Kidney epithelial cell (primary cell): ENCODE data around the gene SPEF2. TPM values are rescaled to one million over a fixed set of nuclear protein-coding genes. Genes with fewer than 3 reads are reported as not detected.

Experiments used
- DNase-seq: peaks from one replicate; pipeline ENCODE4 v3.0.0-alpha.2; 2010; ENCODE audit warnings: low read depth
- H3K27me3 ChIP-seq: 2 replicates; pipeline ENCODE4 v1.6.0; 2011; ENCODE audit warnings: low read length; ENCODE audit not compliant: control insufficient read depth, insufficient read depth
- H3K36me3 ChIP-seq: 2 replicates; pipeline ENCODE4 v1.5.1; 2011; ENCODE audit warnings: low read length; ENCODE audit not compliant: control insufficient read depth, insufficient read depth
- H3K4me3 ChIP-seq: 2 replicates; pipeline ENCODE4 v1.5.1; 2011; ENCODE audit warnings: low read depth, mild to moderate bottlenecking, control low read depth, low read length
- CTCF ChIP-seq: IDR thresholded peaks from 2 replicates; pipeline ENCODE4 v1.5.1; 2011; ENCODE audit warnings: mild to moderate bottlenecking, moderate library complexity, low read length, control low read depth, inconsistent platforms; ENCODE audit not compliant: insufficient read depth, poor library complexity, severe bottlenecking
- total RNA-seq: library from RNA; depleted of rRNA; stranded (reverse); fragments of >200 nt; gene quantifications from 2 replicates; pipeline ENCODE4 v1.2.3, GENCODE V29; 2015

SPEF2 gene
- total RNA-seq, 1 donor from 2014 or later, result 3.2 TPM

GRCh38 chr5:35741971-35742370, 124.3 kb downstream of the SPEF2 start:
- DNase-seq, result no peak
- H3K36me3 ChIP-seq, result no peaks in the 10 kb centered on the region
- H3K27me3 ChIP-seq, result no peaks in the 10 kb centered on the region
- TF ChIP-seq CTCF, result no peak
- no peak overlapping the region for H3K4me3 ChIP-seq

DNA sequence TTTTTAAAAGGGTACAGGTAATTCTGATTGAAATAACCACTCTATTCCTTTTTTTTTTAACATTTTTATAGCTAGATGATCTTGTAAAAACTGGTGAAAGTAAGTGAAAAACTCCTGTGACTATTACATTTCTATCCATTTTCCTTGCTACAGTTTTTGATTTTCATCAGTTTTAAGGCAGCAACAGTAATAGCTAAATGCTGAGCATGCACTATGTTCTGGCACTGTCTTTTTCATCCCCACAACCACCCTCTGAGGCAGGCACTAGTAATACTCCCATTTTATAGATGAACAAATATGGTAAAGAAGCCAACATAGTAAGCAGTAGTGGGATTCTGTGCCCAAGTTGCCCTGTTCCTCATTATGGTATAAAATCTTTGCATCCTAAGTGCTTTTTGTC, 126.0 kb downstream of the SPEF2 start:
- TF ChIP-seq CTCF, result no peak
- no peak for DNase-seq
- Histone ChIP-seq H3K36me3 (no peaks in the 10 kb centered on the region), H3K27me3 (no peaks in the 10 kb centered on the region), H3K4me3 (no peak overlapping the region)

GRCh38 chr5:35745193-35745592, 127.5 kb downstream of the SPEF2 start:
- Histone ChIP-seq H3K36me3 (no peaks in the 10 kb centered on the region), H3K27me3 (no peaks in the 10 kb centered on the region), H3K4me3 (no peak overlapping the region)
- TF ChIP-seq CTCF, result no peak
- no peak for DNase-seq

DNA sequence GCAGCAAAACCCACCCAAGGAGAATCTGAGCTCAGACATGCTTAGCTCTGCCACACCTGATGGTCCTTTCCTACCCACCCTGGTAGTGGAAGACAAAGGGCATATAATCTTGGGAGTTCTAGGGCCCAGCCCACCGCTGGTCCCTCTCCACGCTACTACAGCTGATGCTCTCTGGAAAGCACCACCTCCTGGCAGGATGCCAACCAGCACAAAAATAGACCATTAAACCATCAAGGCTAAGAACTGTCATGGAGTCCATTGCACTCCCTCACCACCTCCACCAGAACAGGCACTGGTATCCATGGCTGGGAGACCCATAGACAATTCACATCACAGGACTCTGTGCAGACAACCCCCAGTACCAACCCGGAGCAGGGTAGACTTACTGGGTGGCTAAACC, 128.0 kb downstream of the SPEF2 start:
- no peak for TF ChIP-seq CTCF
- Histone ChIP-seq H3K4me3 (no peak overlapping the region), H3K36me3 (no peaks in the 10 kb centered on the region), H3K27me3 (no peaks in the 10 kb centered on the region)
- DNase-seq, result no peak

- DNase-seq, result no peak
- no peak for TF ChIP-seq CTCF
- no peak overlapping the region for H3K4me3 ChIP-seq
- no peaks in the 10 kb centered on the region for H3K36me3 ChIP-seq
- no peaks in the 10 kb centered on the region for H3K27me3 ChIP-seq
Observed at GRCh38 chr5:35752012-35752411, 134.3 kb downstream of the SPEF2 start.

DNA sequence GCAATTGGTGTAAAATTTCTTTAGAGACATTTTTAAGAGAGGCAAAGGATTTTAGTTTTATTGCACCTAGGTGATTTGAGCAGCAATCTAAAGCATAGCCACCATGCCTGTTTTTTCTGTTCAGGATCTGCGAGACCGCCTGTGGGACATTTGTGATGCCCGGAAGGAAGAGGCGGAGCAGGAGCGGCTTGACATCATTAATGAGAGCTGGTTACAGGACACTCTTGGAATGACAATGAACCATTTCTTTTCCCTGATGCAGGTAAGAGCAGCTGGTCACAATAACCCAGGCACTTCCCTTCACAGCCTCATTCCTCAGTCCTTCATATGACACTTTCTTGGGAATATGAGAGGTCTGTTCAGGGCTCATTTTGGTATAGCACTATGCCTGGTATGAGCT, 135.8 kb downstream of the SPEF2 start:
- TF ChIP-seq CTCF, result no peak
- Histone ChIP-seq H3K27me3 (no peaks in the 10 kb centered on the region), H3K36me3 (no peaks in the 10 kb centered on the region), H3K4me3 (no peak overlapping the region)
- DNase-seq, result no peak
